H1 (cell line): ENCODE data around the gene CCNC. TPM values are rescaled to one million over a fixed set of nuclear protein-coding genes. Genes with fewer than 3 reads are reported as not detected.
A peak's percentile ranks its signal among the peaks of the same experiment; 100 is the strongest.

ENCODE experiments used
- CTCF ChIA-PET: fragments of 300-600 bp; sonication (Branson Sonifier 250); formaldehyde crosslinking; loops from one replicate; lab custom pipeline; 2021; ENCODE audit not compliant: partially characterized antibody; lab: Charles Lee
- POLR2A ChIA-PET: fragments of 300-600 bp; sonication (Branson Sonifier 250); formaldehyde crosslinking; loops from one replicate; lab custom pipeline; 2021; ENCODE audit warnings: inconsistent platforms; ENCODE audit not compliant: partially characterized antibody; lab: Charles Lee
- DNase-seq, 2 experiments: peaks; one replicate each; pipeline versions ENCODE4 v3.0.0 to v3.0.0-alpha.2; 2010 to 2022; ENCODE audit warnings: low spot score in 2 of 2, low read depth in 1 of 2, mixed read lengths in 1 of 2
- FAIRE-seq: peaks from 2 replicates; lab custom pipeline; 2011; peaks lifted over from hg19 to GRCh38; lab: Jason Lieb, UNC
- H2AFZ ChIP-seq: 2 replicates; pipeline ENCODE4 v1.8.1; 2012; ENCODE audit warnings: low read length, inconsistent platforms
- H2AK5ac ChIP-seq: 2 replicates; pipeline ENCODE4 v1.6.1; 2013; ENCODE audit warnings: low read depth, low read length
- H2BK120ac ChIP-seq: replicated peaks from 2 replicates; pipeline ENCODE3; 2013; ENCODE audit warnings: low read depth, low read length, inconsistent platforms
- H2BK12ac ChIP-seq: 2 replicates; pipeline ENCODE4 v1.6.1; 2013; ENCODE audit warnings: low read depth, low read length
- H2BK15ac ChIP-seq: 2 replicates; pipeline ENCODE4 v1.6.1; 2013; ENCODE audit warnings: low read length
- H2BK20ac ChIP-seq: 2 replicates; pipeline ENCODE4 v1.6.1; 2013; ENCODE audit warnings: low read length
- H2BK5ac ChIP-seq: 2 replicates; pipeline ENCODE4 v1.6.1; 2013; ENCODE audit warnings: low read depth, low read length
- H3K14ac ChIP-seq: 2 replicates; pipeline ENCODE4 v1.6.1; 2013; ENCODE audit warnings: inconsistent platforms; ENCODE audit not compliant: insufficient read length
- H3K18ac ChIP-seq: 2 replicates; pipeline ENCODE4 v1.6.1; 2013; ENCODE audit warnings: low read length; ENCODE audit errors: extremely low read depth
- H3K23ac ChIP-seq: 2 replicates; pipeline ENCODE4 v1.6.1; 2013; ENCODE audit warnings: inconsistent platforms; ENCODE audit not compliant: insufficient read length
- H3K23me2 ChIP-seq: 2 replicates; pipeline ENCODE4 v1.6.1; 2013; ENCODE audit warnings: low read depth, low read length
- H3K27ac ChIP-seq: 2 replicates; pipeline ENCODE4 v1.6.1; 2011; ENCODE audit warnings: low read depth, low read length, inconsistent platforms
- H3K27me3 ChIP-seq, 4 experiments: replicated peaks in 1 of 4; 1 replicate in 1 of 4; 2 replicates in 3 of 4; pipeline versions ENCODE4 v1.6.1 to v1.8.1; 2011 to 2013; ENCODE audit warnings: low read length in 3 of 4, mild to moderate bottlenecking in 3 of 4, inconsistent platforms in 2 of 4, mixed read lengths in 2 of 4, moderate library complexity in 1 of 4; ENCODE audit not compliant: control insufficient read depth in 3 of 4, insufficient read depth in 3 of 4; ENCODE audit errors: extremely low read depth in 1 of 4
- H3K36me3 ChIP-seq, 4 experiments: 2 replicates each; pipeline versions ENCODE4 v1.6.1 to v1.8.1; 2011 to 2013; ENCODE audit warnings: mild to moderate bottlenecking in 4 of 4, low read length in 3 of 4, moderate library complexity in 2 of 4, control low read depth in 1 of 4, inconsistent platforms in 1 of 4; ENCODE audit not compliant: insufficient read depth in 4 of 4, control insufficient read depth in 2 of 4
- H3K4ac ChIP-seq: replicated peaks from 2 replicates; pipeline ENCODE3; 2013; ENCODE audit warnings: low read length, low read depth, mixed read lengths, inconsistent platforms; ENCODE audit not compliant: insufficient read length
- H3K4me1 ChIP-seq, 4 experiments: replicated peaks in 1 of 4; 1 replicate in 1 of 4; 2 replicates in 3 of 4; pipeline versions ENCODE4 v1.6.1 to v1.8.1; 2011 to 2013; ENCODE audit warnings: low read length in 3 of 4, inconsistent platforms in 2 of 4, mixed read lengths in 1 of 4; ENCODE audit not compliant: insufficient read depth in 4 of 4, control insufficient read depth in 3 of 4
- H3K4me2 ChIP-seq, 2 experiments: 2 replicates each; pipeline versions ENCODE4 v1.6.1 to v1.8.1; 2011 to 2013; ENCODE audit warnings: low read depth in 2 of 2, low read length in 2 of 2, control low read depth in 1 of 2, inconsistent platforms in 1 of 2, mild to moderate bottlenecking in 1 of 2; ENCODE audit not compliant: insufficient read depth in 1 of 2
- H3K4me3 ChIP-seq, 4 experiments: fragments of 200-600, 300-600 bp in 1 of 4; sonication (generic), shearing (Covaris generic), sonication (Bioruptor Twin) in 1 of 4; 2 replicates each; pipeline versions ENCODE4 v1.5.1 to v1.8.1; 2011 to 2016; ENCODE audit warnings: low read length in 4 of 4, low read depth in 3 of 4, control low read depth in 2 of 4, inconsistent platforms in 2 of 4, mild to moderate bottlenecking in 2 of 4, mixed read lengths in 1 of 4, moderate library complexity in 1 of 4; ENCODE audit not compliant: insufficient read depth in 2 of 4; ENCODE audit errors: extremely low read depth in 1 of 4
- H3K56ac ChIP-seq: replicated peaks from 2 replicates; pipeline ENCODE3; 2013; ENCODE audit warnings: low read depth, mild to moderate bottlenecking, mixed read lengths, low read length, inconsistent platforms; ENCODE audit not compliant: insufficient read length
- H3K79me1 ChIP-seq: 2 replicates; pipeline ENCODE4 v1.6.1; 2013; ENCODE audit warnings: low read depth, low read length, control low read depth
- H3K79me2 ChIP-seq, 2 experiments: 2 replicates each; pipeline versions ENCODE4 v1.6.1 to v1.8.1; 2012 to 2013; ENCODE audit warnings: low read length in 2 of 2, mild to moderate bottlenecking in 2 of 2, inconsistent platforms in 1 of 2; ENCODE audit not compliant: insufficient read depth in 2 of 2, control insufficient read depth in 1 of 2
- H3K9ac ChIP-seq, 4 experiments: replicated peaks in 1 of 4; 1 replicate in 1 of 4; 2 replicates in 3 of 4; pipeline versions ENCODE4 v1.6.1 to v1.8.1; 2011 to 2013; ENCODE audit warnings: low read depth in 3 of 4, low read length in 3 of 4, control low read depth in 2 of 4, mild to moderate bottlenecking in 2 of 4, moderate library complexity in 2 of 4, inconsistent platforms in 1 of 4; ENCODE audit errors: extremely low read depth in 1 of 4
- H3K9me3 ChIP-seq, 2 experiments: 2 replicates each; pipeline versions ENCODE4 v1.6.1 to v1.8.1; 2012 to 2013; ENCODE audit warnings: mild to moderate bottlenecking in 2 of 2, moderate library complexity in 2 of 2, control low read depth in 1 of 2, inconsistent platforms in 1 of 2, low read depth in 1 of 2, low read length in 1 of 2, mixed read lengths in 1 of 2; ENCODE audit not compliant: insufficient read depth in 2 of 2
- H4K20me1 ChIP-seq, 2 experiments: replicated peaks in 1 of 2; 2 replicates each; pipeline versions ENCODE3 to v1.8.1; 2011 to 2013; ENCODE audit warnings: inconsistent platforms in 2 of 2, low read length in 2 of 2, mild to moderate bottlenecking in 1 of 2; ENCODE audit not compliant: insufficient read depth in 2 of 2, control insufficient read depth in 1 of 2
- H4K5ac ChIP-seq: 2 replicates; pipeline ENCODE4 v1.6.1; 2013; ENCODE audit warnings: low read length, low read depth, mixed read lengths, inconsistent platforms; ENCODE audit not compliant: insufficient read length
- H4K8ac ChIP-seq: 2 replicates; pipeline ENCODE4 v1.8.0; 2013; ENCODE audit warnings: mild to moderate bottlenecking, moderate library complexity, low read length, inconsistent platforms; ENCODE audit not compliant: insufficient read depth; ENCODE audit errors: extremely low read depth
- H4K91ac ChIP-seq: replicated peaks from 2 replicates; pipeline ENCODE3; 2013; ENCODE audit warnings: low read length, mixed read lengths, inconsistent platforms; ENCODE audit not compliant: insufficient read length
- CBX8 ChIP-seq: fragments of 300-800, 300-1000 bp; sonication (generic); IDR thresholded peaks from 2 replicates; pipeline ENCODE4 v1.7.1; 2016; ENCODE audit warnings: low read depth, low read length, borderline replicate concordance
- EZH2 ChIP-seq: fragments of 200-600 bp; sonication (generic); IDR thresholded peaks from 2 replicates; pipeline ENCODE4 v1.7.1; 2012; ENCODE audit warnings: low read depth, mild to moderate bottlenecking, moderate library complexity, low read length, inconsistent platforms; ENCODE audit not compliant: severe bottlenecking
- HDAC6 ChIP-seq: IDR thresholded peaks from one replicate; pipeline ENCODE4 v1.7.1; 2012; ENCODE audit warnings: low read depth, mild to moderate bottlenecking, inconsistent platforms, low read length, moderate library complexity
- KDM5A ChIP-seq: fragments of 200-600 bp; IDR thresholded peaks from 2 replicates; pipeline ENCODE4 v1.7.1; 2012; ENCODE audit warnings: mild to moderate bottlenecking, low read length, inconsistent platforms, mixed read lengths
- NANOG ChIP-seq: IDR thresholded peaks from 2 replicates; pipeline ENCODE4 v1.6.1; 2011; ENCODE audit warnings: low read length, low read depth, mild to moderate bottlenecking, inconsistent platforms; ENCODE audit not compliant: insufficient read depth, poor library complexity, severe bottlenecking
- RBBP5 ChIP-seq: IDR thresholded peaks from 2 replicates; pipeline ENCODE4 v1.7.1; 2012; ENCODE audit warnings: low read depth, mild to moderate bottlenecking, inconsistent platforms, low read length, moderate library complexity, borderline replicate concordance
- RNF2 ChIP-seq: fragments of 200-900, 300-1000 bp; sonication (generic); IDR thresholded peaks from 2 replicates; pipeline ENCODE4 v1.7.1; 2016; ENCODE audit warnings: borderline replicate concordance, low read depth, mild to moderate bottlenecking, antibody characterized with exemption, low read length; ENCODE audit not compliant: poor library complexity, severe bottlenecking; ENCODE audit errors: missing control alignments
- SIN3A ChIP-seq, 2 experiments: IDR thresholded peaks in 1 of 2; conservative IDR thresholded peaks in 1 of 2; 2 replicates each; pipeline ENCODE4 v1.6.1; 2011 to 2012; ENCODE audit warnings: low read length in 2 of 2, improper control_type of control experiment in 1 of 2, low read depth in 1 of 2, mild to moderate bottlenecking in 1 of 2
- SUZ12 ChIP-seq: fragments of 200-600 bp; sonication (generic); IDR thresholded peaks from 2 replicates; pipeline ENCODE4 v1.6.1; 2012; ENCODE audit warnings: mild to moderate bottlenecking, inconsistent platforms, low read length, moderate library complexity, mixed read lengths
- TAF1 ChIP-seq: IDR thresholded peaks from 2 replicates; pipeline ENCODE4 v1.6.1; 2011; ENCODE audit warnings: mild to moderate bottlenecking, low read depth, low read length
- WGBS, 2 experiments: shearing (Covaris generic) in 1 of 2; methylation state at CpG; one replicate each; pipeline versions ENCODE4 v1.1.6 to v1.1.7; 2013 to 2015; ENCODE audit warnings: low lambda C conversion rate in 2 of 2, mixed read lengths in 2 of 2, inconsistent platforms in 1 of 2, low coverage in 1 of 2, missing lambda C conversion rate in 1 of 2; ENCODE audit not compliant: insufficient replicate concordance in 2 of 2, insufficient coverage in 1 of 2, insufficient read length in 1 of 2; ENCODE audit errors: extremely low coverage in 1 of 2, missing lambda C conversion rate in 1 of 2; 5-methylcytosine and 5-hydroxymethylcytosine counted together
- polyA plus RNA-seq, 7 experiments: library from polyadenylated mRNA; depleted of rRNA in 3 of 7; stranded (reverse) in 5 of 7; unstranded in 2 of 7; fragments of >200 nt in 5 of 7; fragments of 200-250 nt in 2 of 7; gene quantifications; 1 replicate in 5 of 7; 2 replicates in 1 of 7; 4 replicates in 1 of 7; pipeline versions ENCODE4 v1.2.1 to v1.2.3, GENCODE V29; 2011 to 2013; ENCODE audit warnings: missing spikeins in 2 of 7, mixed read lengths in 2 of 7
- total RNA-seq: library from RNA; stranded (reverse); fragmentation: NEBNext Ultra II Directional; extraction: Animal tissue kit (Norgen Biotek cat#: 25700); gene quantifications from 2 replicates; pipeline ENCODE4 v1.2.1, GENCODE V29; 2021

Gene CCNC
- total and polyA plus RNA-seq, 2 of the 8 experiments (the other 6 are each of a cell fraction or from before 2014, with no cell fraction given) = 45.4 to 107 TPM

GRCh38 chr6:99602520-99603420 is 34.3 kb upstream of the CCNC start:
- POLR2A ChIA-PET = interaction anchor here (1.2 to 2.3 kb wide), 4 partner anchors 11 to 34 kb away, joined by 3 to 12 read pairs (median 6); partner anchors contain the start of gene CCNC
- Histone ChIP-seq H2AK5ac (no peak overlapping the region), H3K79me2 (no peaks in the 10 kb centered on the region), H3K27ac (no peak overlapping the region), H3K4me3 (peak overlapping the region in 2 of 4 experiments; percentile 11 to 53; a peak in 4 of 8 replicates), H3K14ac (no peak overlapping the region), H3K9ac (no peak overlapping the region), H3K79me1 (no peaks in the 10 kb centered on the region), H3K4me1 (peaks cover 0 to 20% (median 7%) of the 10 kb centered on the region in 4 experiments; a peak in 5 of 7 replicates), H2BK20ac (no peak overlapping the region), H3K36me3 (no peaks in the 10 kb centered on the region; a peak in 1 of 8 replicates), H3K4ac (no peak overlapping the region), H2BK12ac (no peak overlapping the region), H4K5ac (no peak overlapping the region), H4K91ac (no peak overlapping the region), H3K18ac (no peak overlapping the region), H4K8ac (no peak overlapping the region), H3K23me2 (no peaks in the 10 kb centered on the region; the same call in 1 of the 2 replicates), H3K23ac (no peak overlapping the region), H2BK5ac (no peak overlapping the region), H3K56ac (no peak overlapping the region), H4K20me1 (peaks cover 14 to 27% of the 10 kb centered on the region in 2 experiments), H2BK15ac (no peak overlapping the region), H2BK120ac (no peak overlapping the region), H3K27me3 (peaks cover 82 to 98% (median 88%) of the 10 kb centered on the region in 4 experiments), H2AFZ (no peak overlapping the region), H3K9me3 (no peaks in the 10 kb centered on the region), H3K4me2 (peak overlapping the region; percentile 58 to 69)
- DNase-seq (peak in 1 of 2 experiments; percentile 70), FAIRE-seq (peak; percentile 32)
- 7% methylated on average over 38 of the region's 54 CpGs; no CpG with 5 or more reads in 1 of the 2 experiments for WGBS, 2 experiments
- CTCF ChIA-PET = interaction anchor here (0.7 to 2.9 kb wide), 8 partner anchors 10 to 144 kb away, joined by 3 to 15 read pairs (median 4); no protein-coding TSS in a partner anchor
- TF ChIP-seq RBBP5 (no peak), KDM5A (no peak), SUZ12 (peak; percentile 98), EZH2 (peak; percentile 91), RNF2 (peak; percentile 92), TAF1 (no peak), HDAC6 (no peak), SIN3A (conservative IDR thresholded peaks at IDR 0.05 in 1 of 2, IDR thresholded peaks at IDR 0.05 in 1 of 2; ENCODE audit: low read depth in 1 of 2, low read length in 2 of 2) (no peak), NANOG (no peak), CBX8 (no peak; the same call in 1 of the 2 replicates)
